Measurements from ENCODE around the gene ADAMTS2. TPM values are rescaled to one million over a fixed set of nuclear protein-coding genes. Genes with fewer than 3 reads are reported as not detected.

Gene ADAMTS2
- 1 to 10 TPM in 1 of 8 experiments, under 1 TPM in 7; 0.14 to 1.4 (median 0.49) TPM for total RNA-seq

GRCh38 chr5:179345433-179346321, at the start of gene ADAMTS2:
Gene ADAMTS2 (minus strand): TSS chr5:179345461. CDS start chr5:179345328, 133 bp downstream.
- H3K4me1 ChIP-seq (replicated peaks in 1 of 2), result peaks cover 3 to 6% of the 10 kb centered on the region in 2 donors
- ATAC-seq (replicated peaks in 6 of 8), result peak in 6 of 8 experiments; percentile 40 to 76 (median 66)
- in situ Hi-C loops (cut with MboI; ENCODE audit: low pct_unique_long_range_greater_than_20kb in 2 of 9, low sequenced_read_pairs in 9 of 9, unreplicated experiment in 9 of 9), result no loop called here
- 27 to 96% (median 55%) methylated on average over 1 to 3 of the region's 67 CpGs; no CpG with 5 or more reads in 6 of the 10 experiments for WGBS, 10 experiments
- H3K27ac ChIP-seq, result no peak within 1 kb of the TSS
- H3K4me3 ChIP-seq, result peak within 1 kb of the TSS; percentile 42 to 53 (median 47)

DNA sequence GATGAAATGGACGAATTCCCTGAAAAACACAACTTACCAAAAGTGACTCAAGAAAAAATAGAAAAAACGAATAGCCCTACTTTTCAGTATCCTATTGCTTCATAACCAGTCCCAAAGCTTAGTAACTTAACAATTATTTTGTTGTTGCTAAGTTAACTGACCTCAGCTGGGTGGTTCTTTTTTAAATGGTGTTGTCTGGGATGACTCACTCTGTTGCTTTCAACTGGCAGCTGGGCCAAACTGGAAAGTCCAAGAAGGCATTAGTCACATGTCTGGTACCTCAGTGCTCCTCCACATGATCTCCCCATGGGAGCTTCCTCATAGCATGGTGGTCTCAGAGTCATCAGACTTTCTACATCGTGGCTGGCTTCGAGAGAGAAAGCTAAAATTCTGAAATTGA, 47.8 kb upstream of the ADAMTS2 start:
- H3K4me1 ChIP-seq (replicated peaks in 1 of 2), result no peaks in the 10 kb centered on the region
- in situ Hi-C loops (cut with MboI; ENCODE audit: low pct_unique_long_range_greater_than_20kb in 2 of 9, low sequenced_read_pairs in 9 of 9, unreplicated experiment in 9 of 9), result no loop called here
- H3K4me3 ChIP-seq, result no peak overlapping the region
- no peak overlapping the region for H3K27ac ChIP-seq
- peak in 2 of 8 experiments; percentile 99 to 100 for ATAC-seq (replicated peaks in 6 of 8)
- 0 to 69% (median 36%) methylated on average over 1 to 4 of the region's 4 CpGs for WGBS, 10 experiments

GRCh38 chr5:179387151-179388110, 42.2 kb upstream of the ADAMTS2 start:
- no peak overlapping the region for H3K27ac ChIP-seq
- in situ Hi-C loops (cut with MboI; ENCODE audit: low pct_unique_long_range_greater_than_20kb in 2 of 9, low sequenced_read_pairs in 9 of 9, unreplicated experiment in 9 of 9), result no loop called here
- no peaks in the 10 kb centered on the region for H3K4me1 ChIP-seq (replicated peaks in 1 of 2)
- no peak for ATAC-seq (replicated peaks in 6 of 8)
- 26 to 80% (median 57%) methylated on average over 4 to 10 of the region's 19 CpGs; no CpG with 5 or more reads in 3 of the 10 experiments for WGBS, 10 experiments
- H3K4me3 ChIP-seq, result no peak overlapping the region

DNA sequence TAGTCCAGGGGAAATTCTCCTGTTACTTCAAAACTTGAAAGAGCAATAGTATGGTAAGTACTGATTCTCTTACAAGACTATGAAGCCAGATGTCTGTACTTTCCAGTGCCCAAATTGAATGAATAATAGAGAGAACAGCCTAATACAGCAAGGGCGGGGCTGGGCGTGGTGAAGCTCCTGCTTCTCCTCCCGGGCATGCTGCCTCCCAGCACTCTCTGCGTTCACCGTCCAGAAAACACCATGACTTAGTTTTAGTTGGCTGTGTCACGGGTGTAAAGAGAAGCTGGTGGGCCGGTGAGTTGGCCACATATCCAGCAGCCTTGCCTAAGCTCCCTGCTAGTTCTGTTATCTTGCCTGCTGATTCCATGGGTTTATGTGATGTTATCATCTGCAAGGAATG, 40.7 kb upstream of the ADAMTS2 start:
- Histone ChIP-seq H3K4me1 (replicated peaks in 1 of 2) (no peaks in the 10 kb centered on the region), H3K27ac (no peak overlapping the region), H3K4me3 (no peak overlapping the region)
- in situ Hi-C loops (cut with MboI; ENCODE audit: low pct_unique_long_range_greater_than_20kb in 2 of 9, low sequenced_read_pairs in 9 of 9, unreplicated experiment in 9 of 9), result no loop called here
- ATAC-seq (replicated peaks in 6 of 8), result peak in 3 of 8 experiments; percentile 25 to 99 (median 74)
- WGBS, 10 experiments, result 22 to 90% (median 66%) methylated on average over 1 to 7 of the region's 7 CpGs; no CpG with 5 or more reads in 4 of the 10 experiments

GRCh38 chr5:179382486-179382885, 37.2 kb upstream of the ADAMTS2 start:
- Histone ChIP-seq H3K4me1 (replicated peaks in 1 of 2) (no peaks in the 10 kb centered on the region), H3K27ac (no peak overlapping the region), H3K4me3 (no peak overlapping the region)
- in situ Hi-C loops (cut with MboI; ENCODE audit: low pct_unique_long_range_greater_than_20kb in 2 of 9, low sequenced_read_pairs in 9 of 9, unreplicated experiment in 9 of 9), result no loop called here
- 68 to 100% (median 85%) methylated on average over 1 to 7 of the region's 8 CpGs for WGBS, 10 experiments
- no peak for ATAC-seq (replicated peaks in 6 of 8)

- Histone ChIP-seq H3K4me1 (replicated peaks in 1 of 2) (no peaks in the 10 kb centered on the region), H3K27ac (no peak overlapping the region), H3K4me3 (no peak overlapping the region)
- WGBS, 10 experiments, result 51 to 100% (median 90%) methylated on average over 1 to 12 of the region's 18 CpGs; no CpG with 5 or more reads in 4 of the 10 experiments
- ATAC-seq (replicated peaks in 6 of 8), result no peak
- in situ Hi-C loops (cut with MboI; ENCODE audit: low pct_unique_long_range_greater_than_20kb in 2 of 9, low sequenced_read_pairs in 9 of 9, unreplicated experiment in 9 of 9), result no loop called here
Measured at GRCh38 chr5:179381691-179382090, 36.4 kb upstream of the ADAMTS2 start.

DNA sequence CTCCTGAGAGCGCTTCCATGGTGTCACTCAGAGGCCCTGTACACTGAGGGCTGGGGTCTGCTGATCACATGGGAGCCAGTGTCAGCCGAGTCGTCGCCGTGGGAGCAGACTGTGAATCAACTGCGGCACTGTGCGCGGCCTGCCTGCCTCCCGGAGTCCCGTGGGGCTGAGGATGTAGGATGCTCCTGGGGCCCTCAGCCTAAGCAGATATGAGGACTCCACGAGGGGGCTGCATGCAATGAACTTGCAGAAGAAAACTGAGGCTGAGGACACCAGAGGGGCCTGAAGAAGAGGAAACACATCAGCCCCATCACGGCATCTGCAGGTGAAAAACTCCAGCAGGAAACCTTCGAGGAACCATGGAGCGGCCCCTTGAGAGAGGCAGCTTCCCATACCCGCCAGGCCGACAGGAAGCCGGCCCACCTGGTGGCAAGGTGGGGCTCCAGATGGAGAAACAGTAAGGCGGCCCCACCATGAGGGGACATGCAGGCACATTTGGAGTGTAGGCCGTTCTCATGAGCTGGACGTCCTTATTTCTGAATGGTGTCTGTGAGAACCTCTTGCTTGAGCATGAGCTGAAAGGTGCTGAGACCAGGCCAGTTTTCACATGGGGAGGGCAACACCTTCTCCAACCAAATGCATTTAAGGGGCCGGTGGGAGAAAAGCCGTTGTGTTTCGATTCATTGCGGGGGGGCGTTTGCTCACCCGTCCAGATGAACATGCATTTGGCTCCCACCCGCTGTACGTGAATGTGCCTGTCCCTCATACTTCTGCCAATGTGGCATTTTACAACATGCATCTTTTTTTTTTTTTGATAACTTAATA, 35.2 kb upstream of the ADAMTS2 start:
- ATAC-seq (replicated peaks in 6 of 8), result peak in 4 of 8 experiments; percentile 41 to 65 (median 48)
- Histone ChIP-seq H3K4me3 (no peak overlapping the region), H3K27ac (no peak overlapping the region), H3K4me1 (replicated peaks in 1 of 2) (no peaks in the 10 kb centered on the region)
- in situ Hi-C loops (cut with MboI; ENCODE audit: low pct_unique_long_range_greater_than_20kb in 2 of 9, low sequenced_read_pairs in 9 of 9, unreplicated experiment in 9 of 9), result no loop called here
- WGBS, 10 experiments, result 64 to 98% (median 80%) methylated on average over 4 to 18 of the region's 28 CpGs

DNA sequence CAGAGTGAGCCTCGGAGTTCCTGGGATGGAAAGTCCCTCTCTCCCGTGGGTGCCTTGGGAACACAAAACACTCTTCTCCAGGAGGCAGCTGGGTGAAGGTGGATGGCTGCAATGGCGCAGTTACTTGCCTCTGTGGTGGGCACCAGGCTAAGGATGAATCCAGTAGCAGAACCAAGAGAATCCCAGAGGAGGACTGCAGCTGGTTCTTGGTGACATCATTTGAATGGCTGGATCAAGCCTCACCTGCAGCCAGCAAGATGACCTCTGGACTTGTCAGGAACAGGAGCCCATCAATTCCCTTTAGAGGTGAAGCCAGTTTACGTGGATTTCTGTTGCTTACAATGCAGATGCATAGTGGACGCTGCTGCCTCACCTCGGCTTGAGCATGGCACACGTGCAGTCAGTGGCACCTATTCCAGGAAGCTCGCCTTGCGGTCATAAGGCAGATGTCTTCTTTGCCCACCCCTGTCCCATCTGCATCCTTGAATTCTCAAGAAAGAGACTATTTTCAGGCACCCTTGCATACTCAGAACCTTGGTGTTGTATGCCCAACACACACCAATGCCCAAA, 34.1 kb upstream of the ADAMTS2 start:
- in situ Hi-C loops (cut with MboI; ENCODE audit: low pct_unique_long_range_greater_than_20kb in 2 of 9, low sequenced_read_pairs in 9 of 9, unreplicated experiment in 9 of 9), result no loop called here
- 38 to 96% (median 70%) methylated on average over 1 to 3 of the region's 9 CpGs; no CpG with 5 or more reads in 4 of the 10 experiments for WGBS, 10 experiments

GRCh38 chr5:179378441-179379271, 33.4 kb upstream of the ADAMTS2 start:
- 20 to 82% (median 56%) methylated on average over 1 to 11 of the region's 16 CpGs; no CpG with 5 or more reads in 3 of the 10 experiments for WGBS, 10 experiments
- Histone ChIP-seq H3K27ac (no peak overlapping the region), H3K4me1 (replicated peaks in 1 of 2) (no peaks in the 10 kb centered on the region), H3K4me3 (no peak overlapping the region)
- in situ Hi-C loops (cut with MboI; ENCODE audit: low pct_unique_long_range_greater_than_20kb in 2 of 9, low sequenced_read_pairs in 9 of 9, unreplicated experiment in 9 of 9), result no loop called here
- peak in 1 of 8 experiments; percentile 52 for ATAC-seq (replicated peaks in 6 of 8)

More for the DNA sequence above, 34.1 kb upstream of the ADAMTS2 start:
- Histone ChIP-seq H3K4me1 (replicated peaks in 1 of 2) (no peaks in the 10 kb centered on the region), H3K27ac (no peak overlapping the region), H3K4me3 (no peak overlapping the region)
- no peak for ATAC-seq (replicated peaks in 6 of 8)

DNA sequence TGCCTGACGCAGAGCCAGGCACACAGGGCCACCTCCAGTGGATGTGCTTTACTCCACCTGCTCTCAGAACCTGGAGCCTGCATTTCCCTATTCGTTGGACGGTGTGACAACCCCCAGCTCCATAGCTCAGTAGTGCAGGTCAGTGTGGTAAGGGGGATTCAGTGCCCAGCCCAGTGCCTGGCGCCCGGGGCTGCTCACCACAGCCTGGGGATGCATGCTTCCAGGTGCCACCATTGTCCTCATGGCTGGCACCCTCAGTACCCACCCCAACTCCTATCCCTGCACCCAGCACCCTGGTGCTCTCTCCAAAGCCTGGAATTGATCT, 32.8 kb upstream of the ADAMTS2 start:
- Histone ChIP-seq H3K4me3 (no peak overlapping the region), H3K27ac (no peak overlapping the region), H3K4me1 (replicated peaks in 1 of 2) (no peaks in the 10 kb centered on the region)
- WGBS, 10 experiments, result 60 to 100% (median 83%) methylated on average over 1 to 3 of the region's 5 CpGs; no CpG with 5 or more reads in 5 of the 10 experiments
- in situ Hi-C loops (cut with MboI; ENCODE audit: low pct_unique_long_range_greater_than_20kb in 2 of 9, low sequenced_read_pairs in 9 of 9, unreplicated experiment in 9 of 9), result no loop called here
- no peak for ATAC-seq (replicated peaks in 6 of 8)

DNA sequence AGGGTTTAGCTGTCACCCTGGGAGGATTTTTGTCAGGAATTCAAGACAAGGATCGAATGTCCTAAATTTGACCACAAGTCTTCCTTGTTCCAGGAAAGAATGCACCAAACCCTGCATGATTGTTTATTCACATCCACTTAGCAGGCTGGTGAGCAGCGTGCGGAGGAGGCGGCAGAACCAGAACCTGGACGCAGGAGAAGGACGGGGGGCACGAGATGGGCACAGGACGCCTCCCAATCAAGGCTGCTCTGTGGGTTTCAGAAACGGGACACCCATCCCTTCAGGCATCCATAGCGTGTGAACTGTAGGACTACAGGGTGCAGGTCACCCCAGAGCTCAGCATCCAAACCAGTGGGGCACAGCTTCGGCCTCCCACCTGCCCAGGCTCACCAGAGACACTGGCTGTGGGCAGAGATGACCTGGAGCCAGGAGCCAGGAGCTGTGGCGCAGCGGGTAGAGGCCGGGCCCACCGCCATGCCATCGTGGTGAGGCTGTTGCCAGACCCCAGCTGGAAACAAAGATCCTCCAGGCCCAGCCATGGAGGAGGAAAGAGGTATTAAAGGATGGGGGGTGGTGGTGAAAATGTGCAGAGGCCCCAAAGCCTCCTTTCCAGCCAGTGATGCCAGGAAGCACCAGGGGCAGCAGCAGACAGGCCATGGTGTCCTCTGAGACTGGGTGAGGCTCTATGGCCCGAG, 32.3 kb upstream of the ADAMTS2 start:
- ATAC-seq (replicated peaks in 6 of 8), result no peak
- Histone ChIP-seq H3K27ac (no peak overlapping the region), H3K4me1 (replicated peaks in 1 of 2) (no peaks in the 10 kb centered on the region), H3K4me3 (no peak overlapping the region)
- WGBS, 10 experiments, result 67 to 96% (median 80%) methylated on average over 1 to 8 of the region's 17 CpGs; no CpG with 5 or more reads in 3 of the 10 experiments
- in situ Hi-C loops (cut with MboI; ENCODE audit: low pct_unique_long_range_greater_than_20kb in 2 of 9, low sequenced_read_pairs in 9 of 9, unreplicated experiment in 9 of 9), result no loop called here

Measured in motor neuron (in vitro differentiated cells).